GM19463 (cell line): ENCODE measurements around the gene TSPYL6.
"Not testable (repeated sequence)": the region's sequence is repeated elsewhere in the genome, so short reads cannot be mapped to it uniquely, and the experiment has no call there.

ENCODE experiments used
- ATAC-seq: cut with Tn5 transposase; IDR thresholded peaks from one replicate; pipeline ENCODE4 v1.9.1; 2021; ENCODE audit warnings: mild to moderate bottlenecking, moderate library complexity; ENCODE audit not compliant: unreplicated experiment

TSPYL6 gene

DNA sequence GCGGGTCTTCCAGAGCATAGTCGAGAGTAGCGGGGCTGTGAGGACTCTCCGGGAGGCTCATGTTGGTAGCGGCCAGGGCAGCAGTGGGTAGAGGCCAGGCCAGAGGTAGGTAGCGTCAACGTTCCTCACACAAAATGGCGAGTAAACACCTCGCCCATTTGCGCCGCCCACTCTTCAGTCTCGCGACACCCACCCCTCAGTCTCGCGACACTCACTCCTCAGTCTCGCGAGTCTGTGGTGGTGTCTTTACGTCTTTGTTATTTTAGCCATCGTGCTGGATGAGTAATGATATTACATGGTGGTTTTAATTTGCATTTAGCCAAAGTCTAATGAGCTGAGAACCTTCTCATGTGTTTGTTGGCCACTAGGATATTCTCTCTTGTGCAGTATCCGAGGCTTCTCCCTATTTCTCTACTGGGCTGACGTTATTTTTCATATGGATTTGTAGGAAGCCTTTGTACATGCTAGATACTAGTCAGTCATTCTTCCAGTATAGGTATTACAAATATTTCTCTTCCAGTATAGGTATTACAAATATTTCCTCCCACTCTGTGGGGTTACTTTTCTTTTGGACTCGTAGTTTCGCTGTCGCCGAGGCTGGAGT is at the start of gene TSPYL6:
Gene TSPYL6 (minus strand): TSS at position 139 of the 604 bp plus-strand sequence. CDS start 78 bp downstream, at position 61.
- ATAC-seq: no peak

GRCh38 chr2:54303631-54304030 is 47.6 kb upstream of the TSPYL6 start:
- ATAC-seq: no peak

- ATAC-seq: no peak
Measured at GRCh38 chr2:54298514-54298913, 42.5 kb upstream of the TSPYL6 start.

GRCh38 chr2:54295911-54296310 is 39.9 kb upstream of the TSPYL6 start:
- ATAC-seq: no peak

GRCh38 chr2:54294665-54295064 is 38.6 kb upstream of the TSPYL6 start:
- not testable (repeated sequence) for ATAC-seq

- no peak for ATAC-seq
Measured at GRCh38 chr2:54290356-54291025, 34.5 kb upstream of the TSPYL6 start.

- ATAC-seq: no peak
Measured at GRCh38 chr2:54289917-54290316, 33.9 kb upstream of the TSPYL6 start.

DNA sequence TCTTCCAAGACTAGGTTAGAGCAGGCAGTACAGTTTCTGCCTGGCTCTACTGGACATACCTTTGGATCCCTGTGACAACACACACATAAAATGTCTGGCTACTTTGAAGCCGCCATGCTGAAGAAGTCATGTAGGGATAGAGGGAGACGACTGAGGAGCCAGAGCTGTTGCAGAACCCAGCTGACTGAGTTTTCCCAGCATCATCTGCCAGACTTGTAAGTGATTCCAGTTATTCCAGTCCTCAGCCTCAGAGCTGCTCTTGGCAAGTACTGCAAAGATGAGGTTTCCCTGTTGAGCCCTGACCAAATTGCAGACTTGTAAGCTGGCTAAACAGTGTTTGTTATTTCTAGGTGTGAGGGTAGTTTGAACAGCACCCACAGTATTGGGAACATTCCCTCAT is 31.5 kb upstream of the TSPYL6 start:
- no peak for ATAC-seq

- ATAC-seq: no peak
Measured at GRCh38 chr2:54285451-54285850, 29.4 kb upstream of the TSPYL6 start.

DNA sequence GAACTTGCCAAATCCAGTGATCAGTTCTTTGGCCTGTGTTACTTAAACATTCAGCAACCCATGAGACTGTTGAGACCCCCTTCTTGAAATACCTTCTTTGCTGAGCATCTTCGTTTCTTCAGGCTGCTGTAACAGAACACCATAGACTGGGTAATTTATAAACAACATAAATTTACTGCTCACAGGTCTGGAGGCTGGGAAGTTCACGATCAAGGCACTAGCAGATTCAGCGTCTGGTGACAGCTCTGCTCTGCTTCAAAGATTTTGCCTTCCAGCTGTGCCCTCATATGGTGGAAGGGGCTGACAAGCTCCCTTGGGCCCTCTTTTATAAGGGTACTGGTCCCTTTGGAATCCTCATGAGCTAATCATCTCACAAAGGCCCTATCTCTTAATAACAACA is 28.8 kb upstream of the TSPYL6 start:
- no peak for ATAC-seq

DNA sequence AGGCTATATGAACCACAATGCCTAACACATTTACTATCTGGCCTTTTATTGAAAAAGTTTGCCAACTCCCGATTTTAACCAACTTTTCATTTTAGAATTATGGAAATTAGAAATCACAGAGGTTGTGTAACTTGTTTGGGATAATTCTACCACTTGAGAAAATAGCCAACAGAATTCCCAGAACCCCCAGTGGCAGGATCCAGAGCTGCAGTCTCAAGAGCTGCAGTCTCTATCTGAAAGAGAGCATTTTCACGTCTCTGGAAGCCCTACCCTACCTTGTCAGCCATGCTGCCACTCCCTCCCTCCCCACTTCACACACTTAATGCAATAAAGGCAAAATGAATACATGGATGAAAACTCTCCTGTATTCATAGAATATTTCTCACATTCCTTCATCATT is 23.4 kb upstream of the TSPYL6 start:
- no peak for ATAC-seq

DNA sequence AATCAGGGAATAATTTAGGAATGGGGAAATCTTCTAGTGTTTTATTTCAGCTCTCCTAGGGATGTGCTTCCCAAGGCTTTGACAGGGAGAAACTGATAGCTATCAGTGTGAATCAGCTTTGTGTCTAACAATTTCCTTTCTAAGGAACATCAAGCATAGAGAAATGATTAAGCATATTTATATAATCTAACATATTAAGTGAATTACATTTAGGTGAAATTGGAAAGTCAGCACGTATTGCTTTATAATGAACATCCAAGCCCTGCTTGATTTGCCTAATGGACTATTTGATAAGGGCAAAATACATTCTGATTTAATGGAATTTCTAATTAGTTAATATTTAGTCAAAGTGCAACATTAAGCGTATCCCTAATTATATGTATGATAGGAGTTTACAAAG is 19.5 kb upstream of the TSPYL6 start:
- ATAC-seq: no peak

DNA sequence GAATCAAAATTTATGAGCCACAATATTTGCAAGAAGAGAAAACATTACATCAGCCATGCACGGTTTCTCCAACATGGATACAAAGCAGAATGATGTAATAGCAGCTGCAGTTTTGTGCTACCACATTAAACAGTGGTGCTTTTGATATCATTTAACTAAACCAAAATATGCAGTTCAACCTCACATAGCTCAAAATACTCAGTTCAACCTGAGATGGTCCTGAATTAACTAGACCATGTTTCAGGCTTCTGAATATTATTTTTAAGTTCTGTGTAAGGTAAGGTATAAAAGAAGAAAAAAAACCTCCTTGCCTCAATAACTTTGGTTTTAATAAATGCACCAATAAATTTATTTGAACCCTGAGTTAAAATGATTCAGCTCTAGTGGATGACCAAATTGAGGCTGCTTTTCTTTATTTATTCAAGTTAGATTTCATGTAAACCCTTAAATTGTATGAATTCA is 18.8 kb upstream of the TSPYL6 start:
- ATAC-seq: no peak

DNA sequence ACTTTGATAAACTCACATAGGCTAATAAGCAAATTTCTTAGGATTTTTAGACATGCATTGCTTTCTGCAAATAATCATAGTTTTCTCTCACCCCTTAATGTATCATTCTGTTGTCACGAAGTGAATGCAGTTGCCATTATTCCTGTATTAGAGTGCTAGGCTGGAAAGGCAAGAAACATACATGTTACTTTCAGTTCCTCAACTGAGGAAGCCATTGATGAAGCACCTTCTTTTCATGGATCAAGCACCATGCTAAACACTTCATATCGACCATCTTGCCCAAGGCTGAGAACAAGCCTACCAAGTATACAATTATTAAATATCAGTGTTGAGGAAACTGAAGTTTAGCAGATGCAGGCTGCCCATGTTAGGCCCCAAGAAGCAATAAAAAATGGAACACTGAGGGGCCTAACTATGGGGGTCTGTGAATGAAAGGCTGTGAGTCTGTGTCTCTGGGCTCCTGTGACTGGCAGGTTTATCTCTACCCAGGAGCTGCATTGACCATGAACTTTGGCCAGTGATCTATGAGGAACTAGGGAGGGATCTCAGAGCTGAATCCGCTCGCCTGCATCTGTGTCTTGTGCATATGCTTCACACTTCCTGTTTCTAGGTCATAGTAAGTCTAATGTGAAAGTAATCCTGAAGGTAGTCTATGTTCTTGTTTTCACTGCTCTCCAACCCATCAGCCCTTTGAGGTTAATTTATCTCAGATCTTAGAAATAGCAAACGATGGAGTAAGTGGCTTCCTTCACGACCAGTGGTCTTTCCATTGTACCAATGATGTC is 16.0 kb upstream of the TSPYL6 start:
- ATAC-seq: peak; percentile 89

GRCh38 chr2:54271189-54271588 is 15.2 kb upstream of the TSPYL6 start:
- no peak for ATAC-seq

- no peak for ATAC-seq
Measured at GRCh38 chr2:54267577-54267976, 11.5 kb upstream of the TSPYL6 start.

DNA sequence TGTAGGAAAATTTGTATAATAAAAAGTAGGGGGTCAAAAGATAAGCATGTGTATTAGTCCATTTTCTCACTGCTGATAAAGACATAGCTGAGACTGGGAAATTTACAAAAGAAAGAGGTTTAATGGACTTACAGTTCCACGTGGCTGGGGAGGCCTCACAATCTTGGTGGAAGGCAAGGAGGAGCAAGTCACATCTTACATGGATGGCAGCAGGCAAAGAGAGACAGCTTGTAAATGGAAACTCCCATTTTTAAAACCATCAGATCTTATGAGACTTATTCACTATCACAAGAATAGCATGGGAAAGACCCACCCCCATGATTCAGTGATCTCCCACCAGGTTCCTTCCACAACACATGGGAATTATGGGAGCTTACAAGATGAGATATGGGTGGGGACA is 9.1 kb upstream of the TSPYL6 start:
- not testable (repeated sequence) for ATAC-seq

GRCh38 chr2:54262015-54262765 is 6.2 kb upstream of the TSPYL6 start:
- ATAC-seq: no peak

DNA sequence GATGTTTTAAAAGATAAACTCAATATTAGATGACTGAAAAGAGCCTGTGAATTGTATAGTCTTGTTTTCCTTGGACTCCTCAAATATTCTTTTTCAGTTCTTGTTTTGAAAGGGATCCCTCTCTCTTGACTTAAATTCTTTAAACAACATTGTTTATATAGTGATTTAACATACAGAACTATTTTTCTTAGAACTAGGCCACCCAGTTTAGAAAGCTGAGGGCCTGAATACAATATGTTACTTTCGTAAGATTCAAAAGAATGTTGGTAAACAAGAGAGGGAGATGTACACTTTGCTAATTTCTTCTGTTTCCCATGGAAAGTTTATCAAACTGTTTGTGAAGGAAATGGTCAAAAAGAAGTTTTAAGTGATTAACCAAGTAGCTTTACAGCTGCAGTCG is 5.5 kb upstream of the TSPYL6 start:
- no peak for ATAC-seq

GRCh38 chr2:54260241-54260595 is 4.2 kb upstream of the TSPYL6 start:
- no peak for ATAC-seq
